Gastroesophageal sphincter (tissue), 3 donors: ENCODE data around the gene MPRIP.

Experiments used
- EP300 ChIP-seq: sonication (generic); formaldehyde crosslinking; IDR thresholded peaks from one replicate; pipeline ENCODE4 v1.6.1; 2017; ENCODE audit warnings: antibody characterized with exemption, mild to moderate bottlenecking
- POLR2A ChIP-seq, 2 donors: fragments of 450-650 bp; IDR thresholded peaks; one replicate each; pipeline ENCODE4 v1.6.1; 2017; ENCODE audit warnings: antibody characterized with exemption in 2 of 2, mild to moderate bottlenecking in 2 of 2, moderate library complexity in 1 of 2
- TF ChIP-seq, protein P1 (sequence below), 4 experiments: fragments of 200-600 bp in 2 of 4; fragments of 450-650 bp in 2 of 4; sonication (generic) in 1 of 4; IDR thresholded peaks; one replicate each; pipeline ENCODE4 v1.5.1; 2017 to 2019; ENCODE audit warnings: antibody characterized with exemption in 4 of 4, mild to moderate bottlenecking in 2 of 4, moderate library complexity in 2 of 4

- TF ChIP-seq, protein P1, sequence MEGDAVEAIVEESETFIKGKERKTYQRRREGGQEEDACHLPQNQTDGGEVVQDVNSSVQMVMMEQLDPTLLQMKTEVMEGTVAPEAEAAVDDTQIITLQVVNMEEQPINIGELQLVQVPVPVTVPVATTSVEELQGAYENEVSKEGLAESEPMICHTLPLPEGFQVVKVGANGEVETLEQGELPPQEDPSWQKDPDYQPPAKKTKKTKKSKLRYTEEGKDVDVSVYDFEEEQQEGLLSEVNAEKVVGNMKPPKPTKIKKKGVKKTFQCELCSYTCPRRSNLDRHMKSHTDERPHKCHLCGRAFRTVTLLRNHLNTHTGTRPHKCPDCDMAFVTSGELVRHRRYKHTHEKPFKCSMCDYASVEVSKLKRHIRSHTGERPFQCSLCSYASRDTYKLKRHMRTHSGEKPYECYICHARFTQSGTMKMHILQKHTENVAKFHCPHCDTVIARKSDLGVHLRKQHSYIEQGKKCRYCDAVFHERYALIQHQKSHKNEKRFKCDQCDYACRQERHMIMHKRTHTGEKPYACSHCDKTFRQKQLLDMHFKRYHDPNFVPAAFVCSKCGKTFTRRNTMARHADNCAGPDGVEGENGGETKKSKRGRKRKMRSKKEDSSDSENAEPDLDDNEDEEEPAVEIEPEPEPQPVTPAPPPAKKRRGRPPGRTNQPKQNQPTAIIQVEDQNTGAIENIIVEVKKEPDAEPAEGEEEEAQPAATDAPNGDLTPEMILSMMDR (IDR thresholded peaks at IDR 0.05), result no peak
- TF ChIP-seq EP300 (no peak), POLR2A (IDR thresholded peaks at IDR 0.05) (no peak)
These were observed 84.2 kb downstream of the MPRIP start for GRCh38 chr17:17126131-17127110.
